ENCODE data around the gene ERC1.

DNA sequence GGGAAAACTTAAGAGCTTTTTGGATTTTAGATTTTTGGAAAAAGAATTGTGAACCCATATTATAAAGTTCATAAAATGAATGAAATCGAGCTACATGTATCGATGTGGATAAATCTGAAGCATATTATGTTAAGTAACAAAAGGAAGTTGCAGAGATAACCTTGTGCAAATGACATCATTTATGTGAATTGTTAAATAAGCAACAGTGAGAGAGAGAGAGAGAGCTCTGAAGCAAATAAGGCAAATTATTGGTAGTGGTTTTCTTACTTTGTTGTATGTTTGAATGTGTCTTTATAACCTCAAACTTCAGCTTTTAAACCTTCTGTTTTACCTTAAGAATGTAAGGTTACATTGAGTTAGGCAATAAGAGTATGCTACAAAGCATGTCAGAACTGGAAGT lies 78.8 kb downstream of the ERC1 start:
- TF ChIP-seq POLR2AphosphoS5 (IDR thresholded peaks at IDR 0.05; ENCODE audit: low read depth, low read length) (no peak), POLR2A (IDR thresholded peaks at IDR 0.05; ENCODE audit: low read depth, low read length) (no peak), TAF1 (IDR thresholded peaks at IDR 0.05; ENCODE audit: low read depth, low read length) (no peak), PAX5 (IDR thresholded peaks at IDR 0.05; ENCODE audit: insufficient read depth, low read length, severe bottlenecking) (no peak), SPI1 (IDR thresholded peaks at IDR 0.05; ENCODE audit: low read depth, low read length) (no peak), POU2F2 (IDR thresholded peaks at IDR 0.05; ENCODE audit: low read depth, low read length) (no peak)
